Panc1 (cell line): ENCODE results near the gene SPINK6. TPM values are rescaled to one million over a fixed set of nuclear protein-coding genes. Genes with fewer than 3 reads are reported as not detected.

Experiments
- ATAC-seq: fragments of 200-7000 bp; cut with Tn5 transposase; 2 replicates; pipeline ENCODE4 v1.9.1; 2020; ENCODE audit warnings: mild to moderate bottlenecking, moderate library complexity
- BruUV-seq: library from RNA; stranded (reverse); fragments of 400-500 nt; replicated peaks from 2 replicates; lab custom pipeline; 2021; lab: Mats Ljungman, UMichigan
- CTCF ChIA-PET: fragments of 300-600 bp; sonication (Branson Sonifier 250); formaldehyde crosslinking; loops from one replicate; lab custom pipeline; 2022; ENCODE audit warnings: antibody characterized with exemption; lab: Charles Lee
- POLR2A ChIA-PET: fragments of 300-600 bp; sonication (Branson Sonifier 250); formaldehyde crosslinking; loops from one replicate; lab custom pipeline; 2022; ENCODE audit warnings: antibody characterized with exemption; lab: Charles Lee
- DNase-seq: peaks from one replicate; pipeline ENCODE4 v3.0.0-alpha.2; 2010; ENCODE audit warnings: low read depth, low spot score
- H3K27ac ChIP-seq: 2 replicates; pipeline ENCODE4 v1.5.1; 2011; ENCODE audit warnings: mild to moderate bottlenecking, low read length, inconsistent platforms
- H3K27me3 ChIP-seq: fragments of 200-500 bp; sonication (Bioruptor generic); 2 replicates; pipeline ENCODE4 v1.6.0; 2014; ENCODE audit warnings: low read length, inconsistent platforms; ENCODE audit not compliant: control insufficient read depth, insufficient read depth
- H3K36me3 ChIP-seq: fragments of 200-500 bp; sonication (Bioruptor generic); 2 replicates; pipeline ENCODE4 v1.5.1; 2014; ENCODE audit warnings: inconsistent platforms, mild to moderate bottlenecking, low read length, moderate library complexity; ENCODE audit not compliant: control insufficient read depth, insufficient read depth
- H3K4me1 ChIP-seq: 2 replicates; pipeline ENCODE4 v1.5.1; 2011; ENCODE audit warnings: inconsistent platforms, mild to moderate bottlenecking, low read length, moderate library complexity; ENCODE audit not compliant: control insufficient read depth, insufficient read depth
- H3K4me3 ChIP-seq, 2 experiments: 2 replicates each; pipeline ENCODE4 v1.5.1; 2011 to 2012; ENCODE audit warnings: low read depth in 2 of 2, low read length in 2 of 2, mild to moderate bottlenecking in 2 of 2, inconsistent platforms in 1 of 2, moderate library complexity in 1 of 2
- H3K9me3 ChIP-seq: fragments of 200-500 bp; sonication (Bioruptor generic); 2 replicates; pipeline ENCODE4 v1.5.1; 2014; ENCODE audit warnings: low read depth, mild to moderate bottlenecking, inconsistent platforms, low read length, moderate library complexity; ENCODE audit not compliant: control insufficient read depth, insufficient read depth
- CTCF ChIP-seq: fragments of 450-650 bp; IDR thresholded peaks from 2 replicates; pipeline ENCODE4 v1.5.1; 2017; ENCODE audit warnings: mild to moderate bottlenecking
- POLR2AphosphoS5 ChIP-seq: IDR thresholded peaks from 2 replicates; pipeline ENCODE4 v1.6.1; 2012; ENCODE audit warnings: mild to moderate bottlenecking, low read depth, low read length, moderate library complexity
- REST ChIP-seq, 2 experiments: IDR thresholded peaks; 2 replicates each; pipeline ENCODE4 v1.6.1; 2011 to 2012; ENCODE audit warnings: low read depth in 2 of 2, control low read depth in 1 of 2, low read length in 1 of 2, mild to moderate bottlenecking in 1 of 2, moderate library complexity in 1 of 2; ENCODE audit not compliant: insufficient read depth in 1 of 2
- SIN3A ChIP-seq: IDR thresholded peaks from 2 replicates; pipeline ENCODE4 v1.6.1; 2012; ENCODE audit warnings: low read depth, mild to moderate bottlenecking, low read length, moderate library complexity, borderline replicate concordance; ENCODE audit not compliant: insufficient read depth
- TCF7L2 ChIP-seq: IDR thresholded peaks from 2 replicates; pipeline ENCODE4 v1.6.1; 2011; ENCODE audit warnings: mild to moderate bottlenecking, low read depth, low read length, inconsistent platforms
- in situ Hi-C: cut with HindIII; loops from 2 replicates; pipeline ENCODE4 v1.10.0; 2016; ENCODE audit warnings: low sequenced_read_pairs, low pct_unique_long_range_greater_than_20kb
- intact Hi-C: fragments of 100-400 bp; cut with micrococcal nuclease; formaldehyde crosslinking; loops from one replicate; pipeline ENCODE4 v1.10.0; 2022; ENCODE audit not compliant: unreplicated experiment
- total RNA-seq: library from RNA; stranded (reverse); gene quantifications from one replicate; pipeline ENCODE4 v1.2.1, GENCODE V29; 2021; ENCODE audit not compliant: unreplicated experiment

SPINK6 gene
- total RNA-seq, 1 experiment from 2014 or later, result not detected

- no peak for DNase-seq
- H3K4me1 ChIP-seq, result no peaks in the 10 kb centered on the region
- ChIA-PET CTCF (no interaction called here), POLR2A (no interaction called here)
- ATAC-seq, result no peak
- intact Hi-C loops, result no loop called here
- no TSS peak for BruUV-seq
- H3K27me3 ChIP-seq, result no peaks in the 10 kb centered on the region
- H3K9me3 ChIP-seq, result no peaks in the 10 kb centered on the region
- H3K27ac ChIP-seq, result no peak within 1 kb of the TSS
- no peak for TF ChIP-seq CTCF
- no peak for TF ChIP-seq TCF7L2
- no peak for TF ChIP-seq REST (IDR thresholded peaks at IDR 0.05; ENCODE audit: insufficient read depth in 1 of 2, low read depth in 2 of 2, low read length in 1 of 2)
- TF ChIP-seq POLR2AphosphoS5, result no peak
- TF ChIP-seq SIN3A, result no peak
- H3K36me3 ChIP-seq, result no peaks in the 10 kb centered on the region
- H3K4me3 ChIP-seq, result no peak within 1 kb of the TSS
- in situ Hi-C loops, result no loop called here
Observed at GRCh38 chr5:148238418-148238794, 35.6 kb downstream of the SPINK6 start, which contains the start of gene MARCOL. MARCOL (plus strand) TSS chr5:148238525; CDS start chr5:148238598, 73 bp downstream.

- intact Hi-C loops, result no loop called here
- Histone ChIP-seq H3K36me3 (no peaks in the 10 kb centered on the region), H3K9me3 (no peaks in the 10 kb centered on the region), H3K27me3 (no peaks in the 10 kb centered on the region), H3K4me3 (no peak overlapping the region), H3K27ac (no peak overlapping the region), H3K4me1 (no peaks in the 10 kb centered on the region)
- in situ Hi-C loops, result no loop called here
- ATAC-seq, result no peak
- ChIA-PET CTCF (no interaction called here), POLR2A (no interaction called here)
- no peak for DNase-seq
- BruUV-seq, result no TSS peak
- TF ChIP-seq CTCF (no peak), REST (IDR thresholded peaks at IDR 0.05; ENCODE audit: insufficient read depth in 1 of 2, low read depth in 2 of 2, low read length in 1 of 2) (no peak), TCF7L2 (no peak), SIN3A (no peak), POLR2AphosphoS5 (no peak)
Observed at GRCh38 chr5:148248894-148249293, 46.1 kb downstream of the SPINK6 start.
